ENCODE measurements around the gene ADD1. TPM values are rescaled to one million over a fixed set of nuclear protein-coding genes. Genes with fewer than 3 reads are reported as not detected.

Gene ADD1
- total and polyA plus RNA-seq, 8 donors, result 70.9 to 160 (median 92.0) TPM

- intact Hi-C loops (cut with DNase I), result no loop called here
- Histone ChIP-seq H3K27me3 (no peaks in the 10 kb centered on the region), H3K27ac (no peak overlapping the region), H3K36me3 (no peaks in the 10 kb centered on the region), H3K9me3 (no peaks in the 10 kb centered on the region), H3K4me1 (peaks cover 0 to 10% (median 5%) of the 10 kb centered on the region in 3 donors), H3K4me3 (no peak overlapping the region)
- FAIRE-seq, result no peak
- ATAC-seq, result no peak
- DNase-seq, result peak in 1 of 6 donors; percentile 0
- 95 to 96% methylated on average over 3 of the region's 3 CpGs for WGBS, 2 donors
- TF ChIP-seq CTCF (IDR thresholded peaks at IDR 0.05), result no peak
Observed at GRCh38 chr4:2839060-2839459, 4.6 kb upstream of the ADD1 start.

DNA sequence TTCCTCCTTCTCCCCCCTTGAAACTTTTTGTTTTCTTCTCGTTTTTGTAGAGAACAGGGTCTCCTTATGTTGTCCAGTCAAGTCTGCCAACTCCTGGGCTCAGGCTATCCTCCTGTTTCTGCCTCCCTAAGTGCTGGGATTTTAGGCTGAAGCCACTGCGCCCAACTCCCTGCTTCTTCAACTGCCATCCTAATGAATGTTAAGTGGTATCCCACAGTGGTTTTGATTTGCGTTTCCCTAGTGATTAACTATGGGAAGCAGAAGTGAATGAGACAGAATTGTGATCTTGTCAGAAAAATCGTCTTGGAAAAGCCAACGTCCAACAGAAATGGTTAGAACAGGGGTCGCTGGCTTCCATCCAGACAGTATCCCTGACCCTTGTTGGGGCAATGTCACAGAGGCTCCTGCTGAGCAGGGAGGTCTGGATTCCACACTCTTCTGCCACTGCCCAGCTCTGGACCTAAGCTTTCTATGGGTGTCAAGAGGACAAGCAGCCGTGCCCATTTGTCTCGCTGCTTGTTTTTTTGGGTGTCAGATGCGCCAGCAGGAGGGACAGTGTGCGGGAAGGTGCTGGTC lies 869 bp upstream of the ADD1 start:
- 16 to 19% methylated on average over 10 of the region's 10 CpGs for WGBS, 2 donors
- H3K27ac ChIP-seq, result peak overlapping the region; percentile 87 to 94 (median 91)
- H3K4me3 ChIP-seq, result peak overlapping the region; percentile 85 to 92 (median 88)
- no peaks in the 10 kb centered on the region for H3K27me3 ChIP-seq
- peak in 3 of 4 donors; percentile 6 to 10 (median 8) for ATAC-seq
- no peak for TF ChIP-seq CTCF (IDR thresholded peaks at IDR 0.05)
- no peaks in the 10 kb centered on the region for H3K9me3 ChIP-seq
- H3K36me3 ChIP-seq, result no peaks in the 10 kb centered on the region
- intact Hi-C loops (cut with DNase I), result no loop called here
- peak in 1 of 6 donors; percentile 43 for DNase-seq
- FAIRE-seq, result no peak
- H3K4me1 ChIP-seq, result peaks cover 7 to 28% (median 24%) of the 10 kb centered on the region in 3 donors

DNA sequence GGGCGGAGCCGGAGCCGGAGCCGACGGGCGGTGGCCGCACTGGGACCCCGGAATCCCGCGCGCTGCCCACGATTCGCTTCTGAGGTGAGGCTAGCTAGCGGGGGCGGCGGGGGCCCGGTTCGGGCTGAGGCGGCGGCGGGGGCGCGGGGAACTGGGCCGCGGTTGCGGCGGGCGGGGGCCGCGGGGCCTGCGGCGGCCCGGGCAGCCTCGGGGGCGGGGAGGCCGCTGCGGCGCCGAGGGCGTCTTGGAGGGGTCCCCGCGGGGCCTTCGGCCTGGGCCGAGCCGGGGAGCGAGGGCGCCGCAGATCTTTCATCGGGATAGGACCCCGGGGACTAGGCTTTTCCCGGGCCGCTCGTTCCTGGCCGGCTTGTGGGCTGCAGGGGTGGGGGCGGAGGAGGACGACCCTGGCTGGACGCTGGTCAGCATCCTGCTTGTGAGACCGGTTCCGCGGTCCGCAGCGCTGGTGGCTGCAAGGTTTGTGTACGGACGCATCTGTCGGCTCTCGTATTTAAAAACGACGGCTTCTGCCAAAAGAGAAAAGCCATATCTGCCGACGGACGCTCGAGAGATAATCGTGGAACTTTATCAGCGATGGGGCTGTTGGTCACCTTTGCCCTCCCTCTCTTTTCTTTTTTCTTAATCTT lies 419 bp downstream of the ADD1 start:
- Histone ChIP-seq H3K4me3 (peak overlapping the region; percentile 85 to 92 (median 88)), H3K27ac (peak overlapping the region; percentile 87 to 94 (median 91)), H3K27me3 (no peaks in the 10 kb centered on the region), H3K9me3 (no peaks in the 10 kb centered on the region), H3K36me3 (no peaks in the 10 kb centered on the region), H3K4me1 (peaks cover 15 to 39% (median 34%) of the 10 kb centered on the region in 3 donors)
- intact Hi-C loops (cut with DNase I), result no loop called here
- no peak for TF ChIP-seq CTCF (IDR thresholded peaks at IDR 0.05)
- peak in 5 of 6 donors; percentile 41 to 82 (median 57) for DNase-seq
- 0 to 1% methylated on average over 57 to 74 of the region's 74 CpGs for WGBS, 2 donors
- FAIRE-seq, result no peak
- ATAC-seq, result peak; percentile 2 to 9 (median 4)

- Histone ChIP-seq H3K36me3 (no peaks in the 10 kb centered on the region), H3K4me1 (peaks cover 29 to 49% (median 44%) of the 10 kb centered on the region in 3 donors), H3K9me3 (no peaks in the 10 kb centered on the region), H3K4me3 (no peak overlapping the region), H3K27me3 (no peaks in the 10 kb centered on the region), H3K27ac (no peak overlapping the region)
- TF ChIP-seq CTCF (IDR thresholded peaks at IDR 0.05), result no peak
- ATAC-seq (no peak), FAIRE-seq (no peak), DNase-seq (no peak)
- intact Hi-C loops (cut with DNase I), result no loop called here
- WGBS, 2 donors, result 31 to 38% methylated on average over 2 of the region's 2 CpGs
Observed at GRCh38 chr4:2846172-2846571, 2.5 kb downstream of the ADD1 start.
